Caco-2 (cell line): ENCODE measurements around the gene SP2. TPM values are rescaled to one million over a fixed set of nuclear protein-coding genes. Genes with fewer than 3 reads are reported as not detected.

Experiments used
- BruUV-seq: library from RNA; stranded (reverse); fragments of 400-500 nt; replicated peaks from 2 replicates; lab custom pipeline; 2021; lab: Mats Ljungman, UMichigan
- CTCF ChIA-PET: fragments of 300-600 bp; sonication (Branson Sonifier 250); formaldehyde crosslinking; loops from one replicate; lab custom pipeline; 2022; ENCODE audit warnings: antibody characterized with exemption; lab: Charles Lee
- POLR2A ChIA-PET: fragments of 300-600 bp; sonication (Branson Sonifier 250); formaldehyde crosslinking; loops from one replicate; lab custom pipeline; 2022; ENCODE audit warnings: antibody characterized with exemption; lab: Charles Lee
- DNase-seq, 2 experiments: peaks; one replicate each; pipeline versions ENCODE4 v3.0.0 to v3.0.0-alpha.2; 2020 to 2022
- H3K27me3 ChIP-seq: replicated peaks from 2 replicates; pipeline ENCODE4 v1.6.0; 2011; ENCODE audit warnings: low read length; ENCODE audit not compliant: control insufficient read depth, insufficient read depth
- H3K36me3 ChIP-seq: 2 replicates; pipeline ENCODE4 v1.5.1; 2011; ENCODE audit warnings: low read length; ENCODE audit not compliant: control insufficient read depth, insufficient read depth
- H3K4me1 ChIP-seq: fragments of 250-450 bp; sonication (Bioruptor Pico); 2 replicates; pipeline ENCODE4 v1.5.1; 2020; ENCODE audit warnings: mild to moderate bottlenecking
- H3K4me3 ChIP-seq: 2 replicates; pipeline ENCODE4 v1.5.1; 2011; ENCODE audit warnings: low read depth, mild to moderate bottlenecking, control low read depth, low read length
- H3K9me3 ChIP-seq: fragments of 250-450 bp; sonication (Bioruptor Pico); 2 replicates; pipeline ENCODE4 v1.5.1; 2020; ENCODE audit warnings: mild to moderate bottlenecking, moderate library complexity
- H3K27ac Mint-ChIP-seq: one replicate; pipeline ENCODE4 v1.8.0; 2022; ENCODE audit warnings: mixed read lengths; ENCODE audit not compliant: unreplicated experiment
- H3K27me3 Mint-ChIP-seq: one replicate; pipeline ENCODE4 v1.8.0; 2022; ENCODE audit warnings: mixed read lengths; ENCODE audit not compliant: insufficient read depth, unreplicated experiment
- H3K36me3 Mint-ChIP-seq: one replicate; pipeline ENCODE4 v1.8.0; 2022; ENCODE audit warnings: mild to moderate bottlenecking, mixed read lengths; ENCODE audit not compliant: insufficient read depth, unreplicated experiment
- H3K4me1 Mint-ChIP-seq: one replicate; pipeline ENCODE4 v1.8.0; 2022; ENCODE audit warnings: low read depth, mixed read lengths; ENCODE audit not compliant: unreplicated experiment
- H3K4me3 Mint-ChIP-seq: one replicate; pipeline ENCODE4 v1.8.0; 2022; ENCODE audit warnings: mild to moderate bottlenecking, moderate library complexity, mixed read lengths; ENCODE audit not compliant: unreplicated experiment
- H3K9me3 Mint-ChIP-seq: one replicate; pipeline ENCODE4 v1.8.0; 2022; ENCODE audit warnings: mixed read lengths; ENCODE audit not compliant: unreplicated experiment
- CTCF ChIP-seq, 2 experiments: fragments of 200-600 bp in 1 of 2; IDR thresholded peaks; 1 replicate in 1 of 2; 2 replicates in 1 of 2; pipeline versions ENCODE4 v1.5.1 to v1.8.0; 2011 to 2022; ENCODE audit warnings: antibody characterized with exemption in 1 of 2, control low read depth in 1 of 2, inconsistent platforms in 1 of 2, low read depth in 1 of 2, low read length in 1 of 2, mild to moderate bottlenecking in 1 of 2, moderate library complexity in 1 of 2; ENCODE audit not compliant: insufficient read depth in 1 of 2, severe bottlenecking in 1 of 2, unreplicated experiment in 1 of 2
- intact Hi-C: fragments of 100-400 bp; cut with micrococcal nuclease; formaldehyde crosslinking; loops from one replicate; pipeline ENCODE4 v1.10.0; 2022; ENCODE audit not compliant: unreplicated experiment
- total RNA-seq: library from RNA; stranded (reverse); gene quantifications from 2 replicates; pipeline ENCODE4 v1.2.3, GENCODE V29; 2022

Gene SP2
- total RNA-seq, 1 experiment from 2014 or later = 25.2 TPM

- no peaks in the 10 kb centered on the region for H3K9me3 Mint-ChIP-seq
- CTCF ChIA-PET = interaction anchor here (4.6 to 7.0 kb wide), 3 partner anchors 11 to 25 kb away, joined by 157 to 219 read pairs (median 172); partner anchors contain the start of genes PNPO and PRR15L
- POLR2A ChIA-PET = interaction anchor here (0.5 to 1.2 kb wide), 3 partner anchors 8 to 914 kb away, joined by 3 to 6 read pairs (median 4); no protein-coding TSS in a partner anchor
- H3K36me3 Mint-ChIP-seq = peaks cover 19% of the 10 kb centered on the region
- DNase-seq = no peak
- BruUV-seq = no TSS peak
- Histone ChIP-seq H3K36me3 (0 out of 2 replicates have a peak, but pooled peaks cover 2% of the 10 kb centered on the region), H3K4me1 (peaks cover 59% of the 10 kb centered on the region), H3K4me3 (no peak overlapping the region), H3K9me3 (no peaks in the 10 kb centered on the region), H3K27me3 (no peaks in the 10 kb centered on the region)
- no peak overlapping the region for H3K4me3 Mint-ChIP-seq
- no peaks in the 10 kb centered on the region for H3K27me3 Mint-ChIP-seq
- TF ChIP-seq CTCF (IDR thresholded peaks at IDR 0.05; ENCODE audit: insufficient read depth in 1 of 2, low read depth in 1 of 2, low read length in 1 of 2, severe bottlenecking in 1 of 2, unreplicated experiment in 1 of 2) = no peak
- no peak overlapping the region for H3K27ac Mint-ChIP-seq
- intact Hi-C loops = no loop called here
- peaks cover 43% of the 10 kb centered on the region for H3K4me1 Mint-ChIP-seq
These were observed 72.8 kb downstream of the SP2 start for GRCh38 chr17:47968836-47969235.

- Histone ChIP-seq H3K4me1 (peaks cover 48% of the 10 kb centered on the region), H3K9me3 (no peaks in the 10 kb centered on the region), H3K4me3 (peak overlapping the region; percentile 26), H3K36me3 (0 out of 2 replicates have a peak, but pooled peaks cover 2% of the 10 kb centered on the region), H3K27me3 (no peaks in the 10 kb centered on the region)
- TF ChIP-seq CTCF (IDR thresholded peaks at IDR 0.05; ENCODE audit: insufficient read depth in 1 of 2, low read depth in 1 of 2, low read length in 1 of 2, severe bottlenecking in 1 of 2, unreplicated experiment in 1 of 2) = no peak
- BruUV-seq = no TSS peak
- CTCF ChIA-PET = interaction anchor here (0.5 to 7.0 kb wide), 51 partner anchors 11 to 1026 kb away, joined by 3 to 219 read pairs (median 5); partner anchors contain the start of genes CBX1, LRRC46, MRPL10 and NFE2L1
- peak overlapping the region; percentile 92 for H3K27ac Mint-ChIP-seq
- intact Hi-C loops = loop anchor here (1.0 to 2.0 kb wide), 6 partner anchors 13 to 129 kb away; partner anchors contain the start of genes NFE2L1, PRR15L and SCRN2
- peaks cover 32% of the 10 kb centered on the region for H3K4me1 Mint-ChIP-seq
- peak overlapping the region; percentile 94 for H3K4me3 Mint-ChIP-seq
- no peaks in the 10 kb centered on the region for H3K9me3 Mint-ChIP-seq
- no peaks in the 10 kb centered on the region for H3K27me3 Mint-ChIP-seq
- POLR2A ChIA-PET = interaction anchor here (0.5 to 3.2 kb wide), 31 partner anchors 10 to 237 kb away, joined by 3 to 70 read pairs (median 5); partner anchors contain the start of genes LRRC46, MRPL10, NFE2L1 and PNPO
- no peak for DNase-seq
- peaks cover 24% of the 10 kb centered on the region for H3K36me3 Mint-ChIP-seq
These were observed 74.1 kb downstream of the SP2 start for GRCh38 chr17:47969930-47970724.
